ENCODE measurements around the gene ENTREP1.

ENTREP1 gene

GRCh38 chr9:69364510-69365150 is 39.6 kb downstream of the ENTREP1 start:
- no peak for DNase-seq (ENCODE audit: low read depth in 4 of 4, low spot score in 1 of 4)

- no peak for DNase-seq (ENCODE audit: low read depth in 4 of 4, low spot score in 1 of 4)
These were observed 45.4 kb downstream of the ENTREP1 start for GRCh38 chr9:69370430-69370829.

- no peak for DNase-seq (ENCODE audit: low read depth in 4 of 4, low spot score in 1 of 4)
These were observed 46.0 kb downstream of the ENTREP1 start for GRCh38 chr9:69371001-69371400.

- no peak for DNase-seq (ENCODE audit: low read depth in 4 of 4, low spot score in 1 of 4)
These were observed 51.6 kb downstream of the ENTREP1 start for GRCh38 chr9:69376651-69377050.

- DNase-seq (ENCODE audit: low read depth in 4 of 4, low spot score in 1 of 4): no peak
These were observed 52.3 kb downstream of the ENTREP1 start for GRCh38 chr9:69377291-69377690.

- no peak for DNase-seq (ENCODE audit: low read depth in 4 of 4, low spot score in 1 of 4)
These were observed 53.0 kb downstream of the ENTREP1 start for GRCh38 chr9:69377981-69378380.

- no peak for DNase-seq (ENCODE audit: low read depth in 4 of 4, low spot score in 1 of 4)
These were observed 54.4 kb downstream of the ENTREP1 start for GRCh38 chr9:69379270-69379982.

GRCh38 chr9:69380301-69380700 is 55.3 kb downstream of the ENTREP1 start:
- DNase-seq (ENCODE audit: low read depth in 4 of 4, low spot score in 1 of 4): no peak

GRCh38 chr9:69380811-69381210 is 55.8 kb downstream of the ENTREP1 start:
- no peak for DNase-seq (ENCODE audit: low read depth in 4 of 4, low spot score in 1 of 4)

- DNase-seq (ENCODE audit: low read depth in 4 of 4, low spot score in 1 of 4): no peak
These were observed 57.1 kb downstream of the ENTREP1 start for GRCh38 chr9:69382135-69382534.

GRCh38 chr9:69385581-69386033 is 60.6 kb downstream of the ENTREP1 start:
- no peak for DNase-seq (ENCODE audit: low read depth in 4 of 4, low spot score in 1 of 4)

- no peak for DNase-seq (ENCODE audit: low read depth in 4 of 4, low spot score in 1 of 4)
These were observed 61.6 kb downstream of the ENTREP1 start for GRCh38 chr9:69386651-69387050.

GRCh38 chr9:69388596-69388995 is 63.6 kb downstream of the ENTREP1 start:
- DNase-seq (ENCODE audit: low read depth in 4 of 4, low spot score in 1 of 4): no peak

GRCh38 chr9:69389437-69389995 is 64.5 kb downstream of the ENTREP1 start:
- no peak for DNase-seq (ENCODE audit: low read depth in 4 of 4, low spot score in 1 of 4)

GRCh38 chr9:69391487-69391886 is 66.5 kb downstream of the ENTREP1 start:
- no peak for DNase-seq (ENCODE audit: low read depth in 4 of 4, low spot score in 1 of 4)

GRCh38 chr9:69391946-69392345 is 66.9 kb downstream of the ENTREP1 start:
- no peak for DNase-seq (ENCODE audit: low read depth in 4 of 4, low spot score in 1 of 4)

- no peak for DNase-seq (ENCODE audit: low read depth in 4 of 4, low spot score in 1 of 4)
These were observed 67.8 kb downstream of the ENTREP1 start for GRCh38 chr9:69392826-69393225.

- DNase-seq (ENCODE audit: low read depth in 4 of 4, low spot score in 1 of 4): no peak
These were observed 68.4 kb downstream of the ENTREP1 start for GRCh38 chr9:69393425-69393824.

GRCh38 chr9:69395718-69396117 is 70.7 kb downstream of the ENTREP1 start:
- DNase-seq (ENCODE audit: low read depth in 4 of 4, low spot score in 1 of 4): no peak

- no peak for DNase-seq (ENCODE audit: low read depth in 4 of 4, low spot score in 1 of 4)
These were observed 71.7 kb downstream of the ENTREP1 start for GRCh38 chr9:69396759-69397158.

GRCh38 chr9:69397384-69398214 is 72.6 kb downstream of the ENTREP1 start:
- no peak for DNase-seq (ENCODE audit: low read depth in 4 of 4, low spot score in 1 of 4)

- DNase-seq (ENCODE audit: low read depth in 4 of 4, low spot score in 1 of 4): no peak
These were observed 75.5 kb downstream of the ENTREP1 start for GRCh38 chr9:69400470-69400869.
